Measurements from ENCODE around the gene CKAP2L. TPM values are rescaled to one million over a fixed set of nuclear protein-coding genes. Genes with fewer than 3 reads are reported as not detected.

Gene CKAP2L
- total RNA-seq, 1 donor from 2014 or later, result 2.1 TPM

GRCh38 chr2:112773556-112773955 lies 9.1 kb upstream of the CKAP2L start:
- Histone ChIP-seq H3K4me2 (ENCODE audit: low read length) (no peak overlapping the region), H3K4me3 (ENCODE audit: insufficient read depth, low read depth, low read length) (no peak overlapping the region), H3K79me2 (ENCODE audit: insufficient read depth, low read length) (no peaks in the 10 kb centered on the region), H2AFZ (ENCODE audit: low read depth, low read length) (no peak overlapping the region), H3K9ac (ENCODE audit: low read length) (no peak overlapping the region), H3K27me3 (ENCODE audit: insufficient read depth, low read length) (no peaks in the 10 kb centered on the region), H3K27ac (ENCODE audit: low read depth, low read length) (no peak overlapping the region), H3K4me1 (ENCODE audit: insufficient read depth, low read length) (no peaks in the 10 kb centered on the region), H4K20me1 (ENCODE audit: insufficient read depth, low read length) (no peaks in the 10 kb centered on the region), H3K36me3 (ENCODE audit: insufficient read depth, low read length) (no peaks in the 10 kb centered on the region), H3K9me3 (ENCODE audit: insufficient read depth, low read depth, low read length) (no peaks in the 10 kb centered on the region)
- no peak for FAIRE-seq
- TF ChIP-seq CTCF (IDR thresholded peaks at IDR 0.05; ENCODE audit: insufficient read depth, low read depth, low read length) (no peak), EZH2 (IDR thresholded peaks at IDR 0.05; ENCODE audit: insufficient read depth, low read length) (no peak)
- DNase-seq (ENCODE audit: low read depth), result no peak
- Mint-ChIP-seq H3K27me3 (ENCODE audit: low read depth, unreplicated experiment) (peaks cover 14% of the 10 kb centered on the region), H3K9me3 (ENCODE audit: unreplicated experiment) (peaks cover 7% of the 10 kb centered on the region), H3K4me1 (ENCODE audit: low read depth, unreplicated experiment) (peaks cover 6% of the 10 kb centered on the region), H3K27ac (ENCODE audit: unreplicated experiment) (no peak overlapping the region), H3K4me3 (ENCODE audit: unreplicated experiment) (no peak overlapping the region), H3K36me3 (ENCODE audit: low read depth, unreplicated experiment) (peaks cover 4% of the 10 kb centered on the region)

- peaks cover 14% of the 10 kb centered on the region for H3K27me3 Mint-ChIP-seq (ENCODE audit: low read depth, unreplicated experiment)
- FAIRE-seq, result no peak
Measured at GRCh38 chr2:112772911-112773475, 8.6 kb upstream of the CKAP2L start.

More at GRCh38 chr2:112772911-112773475, 8.6 kb upstream of the CKAP2L start:
- no peak for TF ChIP-seq CTCF (IDR thresholded peaks at IDR 0.05; ENCODE audit: insufficient read depth, low read depth, low read length)
- no peak for TF ChIP-seq EZH2 (IDR thresholded peaks at IDR 0.05; ENCODE audit: insufficient read depth, low read length)
- Mint-ChIP-seq H3K36me3 (ENCODE audit: low read depth, unreplicated experiment) (peaks cover 4% of the 10 kb centered on the region), H3K9me3 (ENCODE audit: unreplicated experiment) (peaks cover 7% of the 10 kb centered on the region), H3K4me1 (ENCODE audit: low read depth, unreplicated experiment) (peaks cover 6% of the 10 kb centered on the region), H3K4me3 (ENCODE audit: unreplicated experiment) (no peak overlapping the region), H3K27ac (ENCODE audit: unreplicated experiment) (no peak overlapping the region)
- H3K4me2 ChIP-seq (ENCODE audit: low read length), result no peak overlapping the region
- no peaks in the 10 kb centered on the region for H3K4me1 ChIP-seq (ENCODE audit: insufficient read depth, low read length)
- DNase-seq (ENCODE audit: low read depth), result no peak
- H3K27ac ChIP-seq (ENCODE audit: low read depth, low read length), result no peak overlapping the region
- no peak overlapping the region for H2AFZ ChIP-seq (ENCODE audit: low read depth, low read length)
- no peaks in the 10 kb centered on the region for H3K27me3 ChIP-seq (ENCODE audit: insufficient read depth, low read length)
- no peaks in the 10 kb centered on the region for H3K9me3 ChIP-seq (ENCODE audit: insufficient read depth, low read depth, low read length)
- H4K20me1 ChIP-seq (ENCODE audit: insufficient read depth, low read length), result no peaks in the 10 kb centered on the region
- H3K79me2 ChIP-seq (ENCODE audit: insufficient read depth, low read length), result no peaks in the 10 kb centered on the region
- no peaks in the 10 kb centered on the region for H3K36me3 ChIP-seq (ENCODE audit: insufficient read depth, low read length)
- no peak overlapping the region for H3K9ac ChIP-seq (ENCODE audit: low read length)
- H3K4me3 ChIP-seq (ENCODE audit: insufficient read depth, low read depth, low read length), result no peak overlapping the region

Data from astrocyte (in vitro differentiated cells and primary cell).